ENCODE measurements around the gene HSD17B14. TPM values are rescaled to one million over a fixed set of nuclear protein-coding genes. Genes with fewer than 3 reads are reported as not detected.
"Not testable (repeated sequence)": the region's sequence is repeated elsewhere in the genome, so short reads cannot be mapped to it uniquely, and the experiment has no call there.

Gene HSD17B14
- total RNA-seq, 2 donors from 2014 or later, result 1.3 to 1.7 TPM

GRCh38 chr19:48765816-48766215 is 70.5 kb downstream of the HSD17B14 start:
- not testable (repeated sequence) for H3K36me3 Mint-ChIP-seq; DNase-seq (ENCODE audit: low spot score in 2 of 2); ATAC-seq; H3K9me3 Mint-ChIP-seq; H3K27ac Mint-ChIP-seq

Other genes starting within 250 kb of the HSD17B14 start
- gene SPACA4, start 229.7 kb downstream of the HSD17B14 start, total RNA-seq, result not detected
- 1 to 10 TPM; 5.5 to 9.1 TPM for gene FAM83E, start 221.4 kb downstream of the HSD17B14 start, total RNA-seq
- gene RPL18, start 217.3 kb downstream of the HSD17B14 start, total RNA-seq, result 1,000 to 10,000 TPM; 2,030 to 2,264 TPM
- gene SPHK2, start 217.0 kb downstream of the HSD17B14 start, total RNA-seq, result 10 to 100 TPM; 25.7 to 40.4 TPM
- gene DBP, start 199.1 kb downstream of the HSD17B14 start, total RNA-seq, result 10 to 100 TPM; 10.5 to 16.9 TPM
- 10 to 100 TPM in 1 of 2 donors, 1 to 10 TPM in 1; 7.9 to 10.9 TPM for gene CA11, start 190.3 kb downstream of the HSD17B14 start, total RNA-seq
- 1 to 10 TPM; 1.6 to 2.5 TPM for gene NTN5, start 163.5 kb downstream of the HSD17B14 start, total RNA-seq
- gene FUT2, start 140.5 kb downstream of the HSD17B14 start, total RNA-seq, result not detected
- 1 to 10 TPM; 1.1 to 1.4 TPM for gene MAMSTR, start 116.8 kb downstream of the HSD17B14 start, total RNA-seq
- gene RASIP1, start 95.9 kb downstream of the HSD17B14 start, total RNA-seq, result under 1 TPM; 0.19 to 0.66 TPM
- gene IZUMO1, start 89.6 kb downstream of the HSD17B14 start, total RNA-seq, result not detected
- gene FUT1, start 83.8 kb downstream of the HSD17B14 start, total RNA-seq, result under 1 TPM in 1 of 2 donors, not detected in 1; 0.41 TPM
- gene FGF21, start 81.0 kb downstream of the HSD17B14 start, total RNA-seq, result not detected
- gene BCAT2, start 25.5 kb downstream of the HSD17B14 start, total RNA-seq, result 10 to 100 TPM; 33.9 to 72.1 TPM
- 10 to 100 TPM in 1 of 2 donors, 1 to 10 TPM in 1; 9.1 to 20.3 TPM for gene PLEKHA4, start 32.1 kb upstream of the HSD17B14 start, total RNA-seq
- gene PPP1R15A, start 35.9 kb upstream of the HSD17B14 start, total RNA-seq, result 100 to 1,000 TPM in 1 of 2 donors, 10 to 100 TPM in 1; 93.1 to 133 TPM
- gene TULP2, start 62.3 kb upstream of the HSD17B14 start, total RNA-seq, result 1 to 10 TPM in 1 of 2 donors, under 1 TPM in 1; 0.52 to 1.1 TPM
- gene NUCB1, start 63.8 kb upstream of the HSD17B14 start, total RNA-seq, result 100 to 1,000 TPM; 191 to 254 TPM
- 1 to 10 TPM; 2.2 to 7.4 TPM for gene DHDH, start 97.2 kb upstream of the HSD17B14 start, total RNA-seq
- 100 to 1,000 TPM; 191 to 711 TPM for gene BAX, start 118.4 kb upstream of the HSD17B14 start, total RNA-seq
- 1,000 to 10,000 TPM; 1,148 to 2,898 TPM for gene FTL, start 128.8 kb upstream of the HSD17B14 start, total RNA-seq
- gene GYS1, start 156.8 kb upstream of the HSD17B14 start, total RNA-seq, result 100 to 1,000 TPM in 1 of 2 donors, 10 to 100 TPM in 1; 44.8 to 104 TPM
- 100 to 1,000 TPM; 135 to 160 TPM for gene RUVBL2, start 157.4 kb upstream of the HSD17B14 start, total RNA-seq
- not detected for gene LHB, start 180.6 kb upstream of the HSD17B14 start, total RNA-seq
- not detected for gene CGB3, start 187.8 kb upstream of the HSD17B14 start, total RNA-seq
- gene CGB2, start 195.4 kb upstream of the HSD17B14 start, total RNA-seq, result not detected
- not detected for gene CGB1, start 200.4 kb upstream of the HSD17B14 start, total RNA-seq
- gene CGB5, start 207.4 kb upstream of the HSD17B14 start, total RNA-seq, result not detected
- gene CGB8, start 212.6 kb upstream of the HSD17B14 start, total RNA-seq, result not detected
- gene CGB7, start 221.3 kb upstream of the HSD17B14 start, total RNA-seq, result not detected
- gene NTF4, start 228.3 kb upstream of the HSD17B14 start, total RNA-seq, result not detected
- not detected for gene KCNA7, start 236.2 kb upstream of the HSD17B14 start, total RNA-seq
- 100 to 1,000 TPM; 127 to 233 TPM for gene SNRNP70, start 249.0 kb upstream of the HSD17B14 start, total RNA-seq